Keratinocyte (primary cell): ENCODE data around the gene APRT. TPM values are rescaled to one million over a fixed set of nuclear protein-coding genes. Genes with fewer than 3 reads are reported as not detected.

Experiments
- DNase-seq: peaks from one replicate; pipeline ENCODE4 v3.0.0-alpha.2; 2011; ENCODE audit warnings: low read depth, missing footprints, low spot score
- FAIRE-seq: peaks from 2 replicates; lab custom pipeline; 2011; peaks lifted over from hg19 to GRCh38; lab: Jason Lieb, UNC
- H2AFZ ChIP-seq: 2 replicates; pipeline ENCODE4 v1.6.0; 2012; ENCODE audit warnings: low read length, control low read depth, inconsistent platforms; ENCODE audit not compliant: control insufficient read depth
- H3K27ac ChIP-seq: 2 replicates; pipeline ENCODE4 v1.5.1; 2011; ENCODE audit warnings: low read length; ENCODE audit not compliant: control insufficient read depth, insufficient read depth
- H3K27me3 ChIP-seq: 3 replicates; pipeline ENCODE4 v1.6.0; 2011; ENCODE audit warnings: low read length; ENCODE audit not compliant: control insufficient read depth, insufficient read depth; ENCODE audit errors: extremely low read depth
- H3K36me3 ChIP-seq, 2 experiments: 2 replicates in 1 of 2; 3 replicates in 1 of 2; pipeline ENCODE4 v1.5.1; 2011; ENCODE audit warnings: low read length in 2 of 2, mild to moderate bottlenecking in 1 of 2; ENCODE audit not compliant: control insufficient read depth in 2 of 2, insufficient read depth in 2 of 2; ENCODE audit errors: extremely low read depth in 1 of 2
- H3K4me1 ChIP-seq: 3 replicates; pipeline ENCODE4 v1.5.1; 2011; ENCODE audit warnings: low read length; ENCODE audit not compliant: control insufficient read depth, insufficient read depth; ENCODE audit errors: extremely low read depth
- H3K4me2 ChIP-seq: 3 replicates; pipeline ENCODE4 v1.6.0; 2011; ENCODE audit warnings: low read depth, low read length; ENCODE audit not compliant: control insufficient read depth, insufficient read depth; ENCODE audit errors: extremely low read depth
- H3K4me3 ChIP-seq, 3 experiments: fragments of 200-600 bp in 1 of 3; sonication (generic) in 1 of 3; 2 replicates in 2 of 3; 3 replicates in 1 of 3; pipeline ENCODE4 v1.5.1; 2011 to 2016; ENCODE audit warnings: low read length in 3 of 3, mild to moderate bottlenecking in 3 of 3, control low read depth in 2 of 3, inconsistent platforms in 1 of 3, low read depth in 1 of 3, mixed read lengths in 1 of 3, mixed run types in 1 of 3, moderate library complexity in 1 of 3; ENCODE audit not compliant: control insufficient read depth in 2 of 3, insufficient read depth in 2 of 3; ENCODE audit errors: extremely low read depth in 1 of 3
- H3K79me2 ChIP-seq: 2 replicates; pipeline ENCODE4 v1.6.0; 2012; ENCODE audit warnings: low read length; ENCODE audit not compliant: control insufficient read depth, insufficient read depth
- H3K9ac ChIP-seq: 3 replicates; pipeline ENCODE4 v1.6.0; 2011; ENCODE audit warnings: low read length; ENCODE audit not compliant: control insufficient read depth, insufficient read depth; ENCODE audit errors: extremely low read depth
- H3K9me1 ChIP-seq: 3 replicates; pipeline ENCODE4 v1.6.0; 2011; ENCODE audit warnings: low read length; ENCODE audit not compliant: control insufficient read depth, insufficient read depth; ENCODE audit errors: extremely low read depth
- H3K9me3 ChIP-seq: 2 replicates; pipeline ENCODE4 v1.5.1; 2012; ENCODE audit warnings: low read depth, low read length; ENCODE audit not compliant: control insufficient read depth
- H4K20me1 ChIP-seq: 3 replicates; pipeline ENCODE4 v1.6.0; 2011; ENCODE audit warnings: low read length; ENCODE audit not compliant: control insufficient read depth, insufficient read depth; ENCODE audit errors: extremely low read depth
- CTCF ChIP-seq, 3 experiments: IDR thresholded peaks in 1 of 3; conservative IDR thresholded peaks in 1 of 3; optimal IDR thresholded peaks in 1 of 3; 2 replicates in 2 of 3; 3 replicates in 1 of 3; pipeline versions ENCODE3 to v1.5.1; 2011; ENCODE audit warnings: low read length in 3 of 3, mild to moderate bottlenecking in 3 of 3, moderate library complexity in 2 of 3, control low read depth in 1 of 3, inconsistent platforms in 1 of 3; ENCODE audit not compliant: insufficient read depth in 2 of 3; ENCODE audit errors: extremely low read depth in 1 of 3
- EZH2 ChIP-seq: IDR thresholded peaks from one replicate; pipeline ENCODE4 v1.6.1; 2012; ENCODE audit warnings: inconsistent platforms, mild to moderate bottlenecking, low read length, moderate library complexity
- dilution Hi-C: fragments of 300-500 bp; cut with MboI; formaldehyde crosslinking; loops from one replicate; pipeline ENCODE4 v1.7.0; 2020; ENCODE audit warnings: low sequenced_read_pairs; ENCODE audit not compliant: extremely low pct_ligation_motif_present
- polyA plus RNA-seq, 5 experiments: library from polyadenylated mRNA; depleted of rRNA in 3 of 5; stranded (reverse) in 3 of 5; stranded (forward) in 1 of 5; unstranded in 1 of 5; fragments of >200 nt; gene quantifications; 1 replicate in 1 of 5; 2 replicates in 3 of 5; 3 replicates in 1 of 5; pipeline versions ENCODE4 v1.2.1 to v1.2.3, GENCODE V29; 2011 to 2012; ENCODE audit warnings: missing spikeins in 2 of 5, low read depth in 1 of 5, low replicate concordance in 1 of 5

APRT gene
- polyA plus RNA-seq, 1 donor (not counting 4 experiments of a cell fraction or from before 2014, with no cell fraction given) = 106 TPM

GRCh38 chr16:88762258-88762870, 49.4 kb downstream of the APRT start:
- Histone ChIP-seq H3K9ac (no peak overlapping the region), H3K27ac (no peak overlapping the region), H3K4me3 (no peak overlapping the region), H2AFZ (no peak overlapping the region), H3K9me1 (peaks cover 8% of the 10 kb centered on the region), H3K27me3 (no peaks in the 10 kb centered on the region), H3K4me2 (no peak overlapping the region), H3K36me3 (peaks cover 29 to 30% of the 10 kb centered on the region in 2 experiments), H3K79me2 (peaks cover 94% of the 10 kb centered on the region), H3K9me3 (no peaks in the 10 kb centered on the region), H3K4me1 (peaks cover 29% of the 10 kb centered on the region), H4K20me1 (peaks cover 44% of the 10 kb centered on the region)
- dilution Hi-C loops = loop anchor here (25.0 kb wide), 1 partner anchor 100 kb away; the partner anchor contains the start of genes CYBA and MVD
- TF ChIP-seq EZH2 = no peak
- FAIRE-seq (no peak), DNase-seq (no peak)

GRCh38 chr16:88761830-88762229, 49.9 kb downstream of the APRT start:
- DNase-seq (no peak), FAIRE-seq (no peak)
- Histone ChIP-seq H2AFZ (no peak overlapping the region), H3K9me3 (no peaks in the 10 kb centered on the region), H3K4me1 (peaks cover 29% of the 10 kb centered on the region), H3K27me3 (no peaks in the 10 kb centered on the region), H3K27ac (no peak overlapping the region), H3K79me2 (peaks cover 94% of the 10 kb centered on the region), H4K20me1 (peaks cover 40% of the 10 kb centered on the region), H3K36me3 (peaks cover 27 to 29% of the 10 kb centered on the region in 2 experiments), H3K9me1 (peaks cover 8% of the 10 kb centered on the region), H3K9ac (no peak overlapping the region), H3K4me2 (no peak overlapping the region), H3K4me3 (no peak overlapping the region)
- dilution Hi-C loops = loop anchor here (25.0 kb wide), 1 partner anchor 100 kb away; the partner anchor contains the start of genes CYBA and MVD
- TF ChIP-seq CTCF (optimal IDR thresholded peaks at IDR 0.05 in 1 of 3, IDR thresholded peaks at IDR 0.05 in 1 of 3, conservative IDR thresholded peaks at IDR 0.05 in 1 of 3; ENCODE audit: extremely low read depth in 1 of 3, insufficient read depth in 2 of 3, low read length in 3 of 3) = no peak
- TF ChIP-seq EZH2 = no peak
